PC-9 (cell line): ENCODE results near the gene CHST15. TPM values are rescaled to one million over a fixed set of nuclear protein-coding genes. Genes with fewer than 3 reads are reported as not detected.
"Not testable (repeated sequence)": the region's sequence is repeated elsewhere in the genome, so short reads cannot be mapped to it uniquely, and the experiment has no call there.

ENCODE experiments used
- BruUV-seq: library from RNA; stranded (reverse); fragments of 400-500 nt; replicated peaks from 2 replicates; lab custom pipeline; 2021; lab: Mats Ljungman, UMichigan
- CTCF ChIA-PET: fragments of 300-600 bp; sonication (Branson Sonifier 250); formaldehyde crosslinking; loops from one replicate; lab custom pipeline; 2022; ENCODE audit warnings: antibody characterized with exemption; lab: Charles Lee
- POLR2A ChIA-PET: fragments of 300-600 bp; sonication (Branson Sonifier 250); formaldehyde crosslinking; loops from one replicate; lab custom pipeline; 2022; ENCODE audit warnings: antibody characterized with exemption; ENCODE audit not compliant: unreplicated experiment; lab: Charles Lee
- DNase-seq, 2 experiments: peaks; one replicate each; pipeline versions ENCODE4 v3.0.0 to v3.0.0-alpha.2; 2015 to 2022; ENCODE audit warnings: mixed read lengths in 1 of 2
- H2AFZ ChIP-seq: fragments of 200-600 bp; sonication (generic); 2 replicates; pipeline ENCODE4 v1.8.1; 2017; ENCODE audit warnings: antibody characterized with exemption
- H3F3A ChIP-seq: fragments of 200-600 bp; sonication (generic); 2 replicates; pipeline ENCODE4 v1.8.1; 2017; ENCODE audit warnings: antibody characterized with exemption, mild to moderate bottlenecking, low read depth; ENCODE audit not compliant: insufficient read depth
- H3K27ac ChIP-seq: fragments of 200-600 bp; sonication (generic); 2 replicates; pipeline ENCODE4 v1.6.1; 2016; ENCODE audit warnings: mixed run types
- H3K27me3 ChIP-seq: fragments of 200-600 bp; sonication (generic); 2 replicates; pipeline ENCODE4 v1.6.1; 2016; ENCODE audit warnings: low read depth, mixed run types; ENCODE audit not compliant: insufficient read depth
- H3K36me3 ChIP-seq: fragments of 200-600 bp; sonication (generic); 2 replicates; pipeline ENCODE4 v1.6.1; 2016; ENCODE audit warnings: low read depth, mixed run types
- H3K4me1 ChIP-seq: fragments of 200-600 bp; sonication (generic); replicated peaks from 2 replicates; pipeline ENCODE4 v1.6.1; 2016; ENCODE audit warnings: mixed run types; ENCODE audit not compliant: insufficient read depth
- H3K4me2 ChIP-seq: fragments of 200-600 bp; sonication (generic); 2 replicates; pipeline ENCODE4 v1.6.1; 2017; ENCODE audit warnings: mixed run types
- H3K4me3 ChIP-seq: fragments of 200-600 bp; sonication (generic); 2 replicates; pipeline ENCODE4 v1.6.1; 2016; ENCODE audit warnings: mixed run types
- H3K79me2 ChIP-seq: fragments of 200-600 bp; sonication (generic); 2 replicates; pipeline ENCODE4 v1.6.1; 2017; ENCODE audit warnings: low read depth, mixed run types
- H3K9me2 ChIP-seq: fragments of 200-600 bp; sonication (generic); 2 replicates; pipeline ENCODE4 v1.8.1; 2017; ENCODE audit warnings: mild to moderate bottlenecking; ENCODE audit not compliant: insufficient read depth
- H3K9me3 ChIP-seq: fragments of 200-600 bp; sonication (generic); 2 replicates; pipeline ENCODE4 v1.8.1; 2016; ENCODE audit warnings: low read depth; ENCODE audit not compliant: insufficient read depth
- H4K20me1 ChIP-seq: fragments of 200-600 bp; sonication (generic); 2 replicates; pipeline ENCODE4 v1.8.1; 2017; ENCODE audit not compliant: insufficient read depth
- CTCF ChIP-seq: fragments of 200-600 bp; sonication (generic); conservative IDR thresholded peaks from 2 replicates; pipeline ENCODE4 v1.6.1; 2017; ENCODE audit warnings: mixed run types, antibody characterized with exemption, mild to moderate bottlenecking, moderate library complexity
- EZH2 ChIP-seq: fragments of 200-600 bp; sonication (generic); IDR thresholded peaks from 2 replicates; pipeline ENCODE4 v1.8.0; 2017; ENCODE audit warnings: antibody characterized with exemption, low read depth
- intact Hi-C: fragments of 100-400 bp; cut with micrococcal nuclease; formaldehyde crosslinking; loops from one replicate; pipeline ENCODE4 v1.10.0; 2022; ENCODE audit not compliant: unreplicated experiment
- total RNA-seq: library from RNA; stranded (reverse); gene quantifications from 2 replicates; pipeline ENCODE4 v1.2.3, GENCODE V29; 2021

The CHST15 gene
- total RNA-seq, 1 experiment from 2014 or later = 24.6 TPM

- ChIA-PET POLR2A (no interaction called here), CTCF (no interaction called here)
- Histone ChIP-seq H3K4me3 (no peak overlapping the region), H3K9me2 (no peaks in the 10 kb centered on the region), H3F3A (peaks cover 13% of the 10 kb centered on the region), H3K79me2 (no peaks in the 10 kb centered on the region), H3K27me3 (no peaks in the 10 kb centered on the region), H3K4me2 (no peak overlapping the region), H2AFZ (no peak overlapping the region), H3K4me1 (peaks cover 25% of the 10 kb centered on the region), H3K36me3 (no peaks in the 10 kb centered on the region), H3K27ac (no peak overlapping the region), H4K20me1 (no peaks in the 10 kb centered on the region), H3K9me3 (no peaks in the 10 kb centered on the region)
- no peak for DNase-seq
- BruUV-seq = no TSS peak
- no peak for TF ChIP-seq CTCF
- TF ChIP-seq EZH2 = no peak
- intact Hi-C loops = no loop called here
Observed at GRCh38 chr10:124101351-124101750, 8.0 kb upstream of the CHST15 start.

GRCh38 chr10:124100651-124101050 is 7.3 kb upstream of the CHST15 start:
- POLR2A ChIA-PET, BruUV-seq: not testable (repeated sequence)
- peaks cover 20% of the 10 kb centered on the region for H3K4me1 ChIP-seq

GRCh38 chr10:124100124-124100523 is 6.7 kb upstream of the CHST15 start:
- H3F3A ChIP-seq = peaks cover 3% of the 10 kb centered on the region; the same call in 1 of the 2 replicates
- no peaks in the 10 kb centered on the region for H4K20me1 ChIP-seq
- CTCF ChIA-PET = no interaction called here
- H3K9me3 ChIP-seq = no peaks in the 10 kb centered on the region
- no peak overlapping the region for H3K4me3 ChIP-seq
- H3K4me1 ChIP-seq = peaks cover 15% of the 10 kb centered on the region
- H3K27ac ChIP-seq = no peak overlapping the region
- TF ChIP-seq EZH2 = no peak
- no peak for TF ChIP-seq CTCF
- no peaks in the 10 kb centered on the region for H3K9me2 ChIP-seq
- H3K27me3 ChIP-seq = no peaks in the 10 kb centered on the region
- no peak for DNase-seq
- no TSS peak for BruUV-seq
- H3K36me3 ChIP-seq = no peaks in the 10 kb centered on the region
- no peak overlapping the region for H3K4me2 ChIP-seq
- no peaks in the 10 kb centered on the region for H3K79me2 ChIP-seq
- H2AFZ ChIP-seq = no peak overlapping the region
- POLR2A ChIA-PET = no interaction called here
- intact Hi-C loops = no loop called here

More at GRCh38 chr10:124100651-124101050, 7.3 kb upstream of the CHST15 start:
- H3K4me2 ChIP-seq, DNase-seq, H3F3A ChIP-seq, H3K9me3 ChIP-seq, H2AFZ ChIP-seq, H4K20me1 ChIP-seq, H3K27me3 ChIP-seq, H3K9me2 ChIP-seq, intact Hi-C loops, H3K79me2 ChIP-seq, CTCF ChIA-PET, H3K27ac ChIP-seq, H3K4me3 ChIP-seq, H3K36me3 ChIP-seq: not testable (repeated sequence)

GRCh38 chr10:124099604-124100003 is 6.2 kb upstream of the CHST15 start:
- POLR2A ChIA-PET = no interaction called here
- Histone ChIP-seq H2AFZ (no peak overlapping the region), H3F3A (peaks cover 6% of the 10 kb centered on the region; the same call in 1 of the 2 replicates), H3K9me3 (no peaks in the 10 kb centered on the region), H3K27ac (no peak overlapping the region), H3K79me2 (no peaks in the 10 kb centered on the region), H3K27me3 (no peaks in the 10 kb centered on the region), H4K20me1 (no peaks in the 10 kb centered on the region), H3K9me2 (no peaks in the 10 kb centered on the region), H3K4me2 (no peak overlapping the region), H3K4me1 (peaks cover 9% of the 10 kb centered on the region), H3K36me3 (no peaks in the 10 kb centered on the region), H3K4me3 (no peak overlapping the region)
- TF ChIP-seq EZH2 (no peak), CTCF (no peak)
- no peak for DNase-seq
- CTCF ChIA-PET = no interaction called here
- no TSS peak for BruUV-seq
- intact Hi-C loops = no loop called here
